Activated T-helper 17 cell treated with anti-CD3 and anti-CD28 coated beads, Interleukin-2, amount 50 U/mL, for 72 hours (primary cell): ENCODE data around the gene TMCC2. TPM values are rescaled to one million over a fixed set of nuclear protein-coding genes. Genes with fewer than 3 reads are reported as not detected.

Experiments
- ATAC-seq: fragments of 150-1000 bp; cut with Tn5 transposase; replicated peaks from 2 replicates; pipeline ENCODE4 v1.10.0; 2021; ENCODE audit warnings: mild to moderate bottlenecking, moderate library complexity
- H3K27ac Mint-ChIP-seq: one replicate; pipeline ENCODE4 v1.8.0; 2022; ENCODE audit warnings: mixed read lengths
- H3K27me3 Mint-ChIP-seq: one replicate; pipeline ENCODE4 v1.8.0; 2022; ENCODE audit warnings: mixed read lengths
- H3K36me3 Mint-ChIP-seq: one replicate; pipeline ENCODE4 v1.8.0; 2022; ENCODE audit warnings: low read depth, mild to moderate bottlenecking, mixed read lengths
- H3K4me1 Mint-ChIP-seq: one replicate; pipeline ENCODE4 v1.8.0; 2022; ENCODE audit warnings: mixed read lengths
- H3K4me3 Mint-ChIP-seq: one replicate; pipeline ENCODE4 v1.8.0; 2022; ENCODE audit warnings: mild to moderate bottlenecking, mixed read lengths
- H3K9me3 Mint-ChIP-seq: one replicate; pipeline ENCODE4 v1.8.0; 2022; ENCODE audit warnings: mixed read lengths
- total RNA-seq, 2 donors: library from RNA; stranded (reverse); gene quantifications; one replicate each; pipeline ENCODE4 v1.2.3, GENCODE V29; 2022

TMCC2 gene
- total RNA-seq, 2 donors from 2014 or later: 2.6 to 3.5 TPM

GRCh38 chr1:205316161-205316566, 88.4 kb downstream of the TMCC2 start:
- H3K4me1 Mint-ChIP-seq: peaks cover 63% of the 10 kb centered on the region
- peaks cover 8% of the 10 kb centered on the region for H3K36me3 Mint-ChIP-seq
- no peaks in the 10 kb centered on the region for H3K27me3 Mint-ChIP-seq
- H3K9me3 Mint-ChIP-seq: no peaks in the 10 kb centered on the region
- H3K27ac Mint-ChIP-seq: peak overlapping the region; percentile 28
- peak; percentile 42 for ATAC-seq
- H3K4me3 Mint-ChIP-seq: peak overlapping the region; percentile 88

- Mint-ChIP-seq H3K4me3 (peak overlapping the region; percentile 88), H3K36me3 (no peaks in the 10 kb centered on the region)
Measured at GRCh38 chr1:205317311-205317917, 89.7 kb downstream of the TMCC2 start.

DNA sequence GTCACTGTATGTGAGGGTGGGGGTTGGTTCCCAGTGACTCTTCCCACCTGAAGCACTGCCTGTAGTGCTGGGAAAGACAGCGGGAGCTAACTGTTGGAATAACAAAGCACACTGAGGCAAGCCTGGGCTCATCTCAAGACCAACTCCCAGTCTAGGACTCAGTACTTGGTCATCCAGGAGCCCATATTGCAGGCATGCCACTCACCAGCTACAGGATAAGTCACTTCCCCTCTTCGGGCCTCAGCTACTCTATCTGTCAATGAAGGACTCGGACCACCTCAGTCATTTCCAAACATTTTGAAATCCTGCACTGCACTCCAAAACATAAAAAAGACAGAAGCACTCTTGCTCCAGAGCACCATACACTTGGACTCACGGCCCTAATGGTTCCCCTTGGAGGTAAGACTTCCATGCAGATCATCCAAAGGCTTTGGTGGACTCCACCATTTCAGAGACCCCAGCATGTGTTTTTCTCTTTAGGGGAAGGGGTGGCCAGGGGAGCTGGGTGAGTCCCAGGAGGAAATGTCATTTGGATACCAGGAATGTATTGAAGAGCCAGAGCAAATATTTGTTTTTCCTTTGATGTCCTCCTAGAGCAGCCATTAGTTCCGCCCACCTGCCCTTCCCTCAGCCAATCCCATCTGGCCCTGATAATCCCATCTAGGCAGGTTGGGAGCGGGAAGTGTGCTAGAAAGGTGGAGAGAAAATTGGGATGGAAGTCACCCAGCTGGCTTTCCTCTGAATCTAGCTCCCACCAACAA, 90.7 kb downstream of the TMCC2 start:
- no peak for ATAC-seq

More at GRCh38 chr1:205317311-205317917, 89.7 kb downstream of the TMCC2 start:
- H3K27me3 Mint-ChIP-seq: no peaks in the 10 kb centered on the region
- no peak for ATAC-seq
- peaks cover 58% of the 10 kb centered on the region for H3K4me1 Mint-ChIP-seq
- no peaks in the 10 kb centered on the region for H3K9me3 Mint-ChIP-seq
- peak overlapping the region; percentile 60 for H3K27ac Mint-ChIP-seq

DNA sequence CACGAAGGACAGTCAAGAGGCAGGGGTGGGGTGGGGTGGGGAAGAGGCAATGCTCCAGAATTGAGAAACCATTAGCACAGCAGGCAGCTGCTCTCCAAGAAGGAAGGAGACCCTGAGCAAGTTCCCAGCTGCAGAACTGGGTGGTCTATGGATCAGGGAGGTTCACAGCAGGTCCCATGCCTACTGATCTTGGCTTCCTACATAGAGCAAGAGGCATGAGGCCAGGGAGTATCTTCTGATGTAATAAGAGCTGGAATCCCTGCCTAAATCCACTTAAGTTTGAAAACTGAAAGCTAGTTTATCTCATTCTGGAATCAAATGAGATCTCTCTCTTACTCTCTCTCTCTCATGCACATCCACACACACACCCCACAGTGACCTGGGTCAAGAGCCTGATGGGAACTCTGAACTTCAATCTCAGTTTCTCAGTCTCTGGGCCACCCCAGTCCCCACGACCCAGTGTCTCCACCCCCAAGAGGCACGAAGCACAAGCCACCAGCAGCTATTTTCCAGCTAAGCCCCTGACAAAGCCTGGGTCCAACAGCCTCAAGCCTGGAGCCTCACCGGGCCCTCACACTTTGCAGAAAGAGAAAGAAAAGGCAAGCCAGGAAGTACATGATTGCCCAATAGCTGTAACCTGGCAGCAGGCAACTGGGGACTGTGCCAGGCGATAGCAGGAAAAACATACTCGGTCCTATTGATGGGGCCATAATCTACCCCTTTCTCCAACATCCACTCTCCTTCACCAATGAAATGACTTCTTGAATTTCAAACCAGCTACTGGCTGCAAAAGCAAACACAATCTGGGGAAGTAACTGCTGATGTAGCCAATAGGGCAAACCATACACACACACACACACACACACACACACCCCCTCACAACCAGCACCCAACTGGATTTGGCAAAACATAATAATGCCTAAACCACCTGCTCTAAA, 91.6 kb downstream of the TMCC2 start:
- Mint-ChIP-seq H3K4me1 (peaks cover 51% of the 10 kb centered on the region), H3K36me3 (no peaks in the 10 kb centered on the region), H3K27me3 (no peaks in the 10 kb centered on the region), H3K4me3 (peak overlapping the region; percentile 88), H3K27ac (peak overlapping the region; percentile 82), H3K9me3 (no peaks in the 10 kb centered on the region)
- peak; percentile 33 for ATAC-seq

More for the DNA sequence above, 90.7 kb downstream of the TMCC2 start:
- H3K4me1 Mint-ChIP-seq: peaks cover 58% of the 10 kb centered on the region
- peak overlapping the region; percentile 88 for H3K4me3 Mint-ChIP-seq
- H3K27ac Mint-ChIP-seq: no peak overlapping the region
- H3K27me3 Mint-ChIP-seq: no peaks in the 10 kb centered on the region
- no peaks in the 10 kb centered on the region for H3K9me3 Mint-ChIP-seq
- no peaks in the 10 kb centered on the region for H3K36me3 Mint-ChIP-seq

DNA sequence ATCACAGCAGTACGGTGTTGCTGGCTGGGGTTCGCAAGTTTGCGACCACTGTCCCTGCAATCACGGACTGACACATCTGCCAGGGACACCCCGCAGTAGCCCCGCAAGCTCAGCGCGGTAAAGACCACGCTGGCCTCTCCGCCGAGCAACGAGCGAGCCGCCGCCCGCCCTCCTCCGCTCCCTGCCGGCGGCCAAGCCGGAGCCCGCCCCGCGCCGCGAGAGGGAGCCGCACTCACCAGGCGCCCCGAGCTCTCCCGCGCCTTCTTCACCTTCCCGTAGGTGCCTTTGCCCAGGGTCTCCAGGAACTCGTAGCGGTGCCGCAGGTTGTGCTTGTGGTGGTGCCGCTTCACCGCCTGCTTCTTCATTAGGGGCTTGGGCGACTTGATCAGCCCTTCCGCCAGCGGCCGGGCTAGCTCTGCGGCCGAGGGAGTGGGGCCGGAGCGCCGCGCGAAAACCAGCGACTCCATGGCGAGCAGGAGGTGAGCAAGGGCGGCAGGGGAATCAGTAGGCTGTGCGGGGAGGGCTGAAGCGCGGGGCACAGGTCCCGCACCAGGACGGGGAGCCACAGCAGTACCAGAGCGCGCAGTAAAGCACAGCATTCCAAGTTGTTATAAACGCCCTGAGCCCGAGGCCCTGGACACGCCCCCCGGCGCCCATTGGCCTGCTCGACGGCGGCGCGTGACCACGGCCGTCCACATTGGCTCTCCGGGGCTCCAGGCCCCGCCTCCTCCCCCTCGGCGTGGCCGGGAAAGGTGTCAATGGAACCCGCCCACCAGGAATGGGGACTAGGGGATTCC, 93.6 kb downstream of the TMCC2 start, which contains the start of gene NUAK2:
Gene NUAK2 (minus strand): TSS at position 584 of the 797 bp plus-strand sequence. CDS start 117 bp downstream, at position 467.
- Mint-ChIP-seq H3K4me3 (peak within 1 kb of the TSS; percentile 88), H3K27me3 (peaks cover under 1% of the 10 kb centered on the region), H3K4me1 (peaks cover 43% of the 10 kb centered on the region), H3K27ac (peak within 1 kb of the TSS; percentile 82), H3K36me3 (no peaks in the 10 kb centered on the region), H3K9me3 (no peaks in the 10 kb centered on the region)
- ATAC-seq: peak; percentile 91

GRCh38 chr1:205321959-205322283, 94.2 kb downstream of the TMCC2 start:
- Mint-ChIP-seq H3K4me3 (peak overlapping the region; percentile 88), H3K9me3 (no peaks in the 10 kb centered on the region), H3K27me3 (peaks cover 4% of the 10 kb centered on the region), H3K4me1 (peaks cover 37% of the 10 kb centered on the region), H3K27ac (no peak overlapping the region), H3K36me3 (no peaks in the 10 kb centered on the region)
- no peak for ATAC-seq

Other genes with a start within 250 kb of the TMCC2 start
- gene CNTN2, start 184.7 kb upstream of the TMCC2 start, total RNA-seq: not detected
- gene TMEM81, start 143.5 kb upstream of the TMCC2 start, total RNA-seq: 1 to 10 TPM; 3.1 to 3.9 TPM
- gene RBBP5, start 106.0 kb upstream of the TMCC2 start, total RNA-seq: 10 to 100 TPM; 14.6 to 23.5 TPM
- gene DSTYK, start 16.2 kb upstream of the TMCC2 start, total RNA-seq: 1 to 10 TPM; 9.8 to 10.0 TPM
- 1 to 10 TPM; 1.2 to 2.9 TPM for gene NUAK2, start 93.8 kb downstream of the TMCC2 start, total RNA-seq
- not detected for gene KLHDC8A, start 129.0 kb downstream of the TMCC2 start, total RNA-seq
- 1 to 10 TPM in 1 of 2 donors, under 1 TPM in 1; 0.61 to 1.1 TPM for gene LEMD1, start 194.1 kb downstream of the TMCC2 start, total RNA-seq
- under 1 TPM; 0.61 to 0.95 TPM for gene BLACAT1, start 228.1 kb downstream of the TMCC2 start, total RNA-seq